Activated CD4-positive, alpha-beta T cell treated with anti-CD3 and anti-CD28 coated beads, Interleukin-2, amount 50 U/mL, for 16 hours (primary cell): ENCODE measurements around the gene MAP3K4.

Experiments used
- DNase-seq: peaks from one replicate; pipeline ENCODE4 v3.0.0-alpha.2; 2020

Gene MAP3K4

GRCh38 chr6:161048641-161049040 lies 57.1 kb downstream of the MAP3K4 start:
- DNase-seq, result no peak

- DNase-seq, result peak; percentile 51
These were observed 58.7 kb downstream of the MAP3K4 start for GRCh38 chr6:161050134-161050765.

GRCh38 chr6:161053103-161053502 lies 61.5 kb downstream of the MAP3K4 start:
- no peak for DNase-seq

- no peak for DNase-seq
These were observed 63.3 kb downstream of the MAP3K4 start for GRCh38 chr6:161054876-161055275.

GRCh38 chr6:161056451-161056850 lies 64.9 kb downstream of the MAP3K4 start:
- DNase-seq, result peak; percentile 12

GRCh38 chr6:161057103-161058091 lies 65.8 kb downstream of the MAP3K4 start:
- no peak for DNase-seq

GRCh38 chr6:161058741-161059140 lies 67.2 kb downstream of the MAP3K4 start:
- no peak for DNase-seq

GRCh38 chr6:161061576-161061975 lies 70.0 kb downstream of the MAP3K4 start:
- no peak for DNase-seq

- DNase-seq, result no peak
These were observed 73.3 kb downstream of the MAP3K4 start for GRCh38 chr6:161064915-161065314.

- DNase-seq, result no peak
These were observed 74.9 kb downstream of the MAP3K4 start for GRCh38 chr6:161066511-161066910.

GRCh38 chr6:161067749-161068148 lies 76.2 kb downstream of the MAP3K4 start:
- no peak for DNase-seq

GRCh38 chr6:161068321-161068741 lies 76.8 kb downstream of the MAP3K4 start:
- DNase-seq, result no peak

GRCh38 chr6:161073930-161074329 lies 82.4 kb downstream of the MAP3K4 start:
- no peak for DNase-seq

GRCh38 chr6:161074496-161075121 lies 83.0 kb downstream of the MAP3K4 start:
- DNase-seq, result no peak

GRCh38 chr6:161076181-161076677 lies 84.7 kb downstream of the MAP3K4 start:
- no peak for DNase-seq

GRCh38 chr6:161079566-161080262 lies 88.1 kb downstream of the MAP3K4 start:
- peak; percentile 80 for DNase-seq

GRCh38 chr6:161080263-161080970 lies 88.8 kb downstream of the MAP3K4 start:
- no peak for DNase-seq

- DNase-seq, result no peak
These were observed 90.6 kb downstream of the MAP3K4 start for GRCh38 chr6:161082215-161082614.

GRCh38 chr6:161085246-161085645 lies 93.7 kb downstream of the MAP3K4 start:
- DNase-seq, result peak; percentile 63

GRCh38 chr6:161088676-161089328 lies 97.2 kb downstream of the MAP3K4 start:
- no peak for DNase-seq

GRCh38 chr6:161091151-161091550 lies 99.6 kb downstream of the MAP3K4 start:
- DNase-seq, result no peak
